HCT116 (cell line): ENCODE measurements around the gene BDKRB1. TPM values are rescaled to one million over a fixed set of nuclear protein-coding genes. Genes with fewer than 3 reads are reported as not detected.

Source experiments
- ATAC-seq: fragments of 200-7000 bp; cut with Tn5 transposase; 2 replicates; pipeline ENCODE4 v1.9.1; 2020; ENCODE audit warnings: mild to moderate bottlenecking, moderate library complexity
- BruUV-seq: library from RNA; stranded (reverse); fragments of 400-500 nt; replicated peaks from 2 replicates; lab custom pipeline; 2021; lab: Mats Ljungman, UMichigan
- CTCF ChIA-PET: fragments of 300-600 bp; sonication (Branson Sonifier 250); formaldehyde crosslinking; loops from one replicate; lab custom pipeline; 2021; ENCODE audit warnings: antibody characterized with exemption; lab: Charles Lee
- POLR2A ChIA-PET: fragments of 300-600, 350-600 bp; sonication (Branson Sonifier 250); formaldehyde crosslinking; loops from one replicate; lab custom pipeline; 2021; ENCODE audit warnings: antibody characterized with exemption; lab: Charles Lee
- RAD21 ChIA-PET, 2 experiments: fragments of 300-600 bp; sonication (Branson Sonifier 250); formaldehyde crosslinking; loops; one replicate each; lab custom pipeline; 2023; ENCODE audit warnings: low total read pairs in 2 of 2; ENCODE audit not compliant: uncharacterized antibody in 2 of 2, unreplicated experiment in 2 of 2, low non-redundant PET in 1 of 2; lab: Charles Lee
- DNase-seq: peaks from one replicate; pipeline ENCODE4 v3.0.0-alpha.2; 2010; ENCODE audit warnings: low read depth, low spot score
- H2AFZ ChIP-seq: fragments of 200-600 bp; shearing (Covaris generic), sonication (generic); 2 replicates; pipeline ENCODE4 v1.6.1; 2017; ENCODE audit warnings: low read depth, mixed run types, mixed read lengths, antibody characterized with exemption, low read length; ENCODE audit not compliant: poor library complexity, severe bottlenecking
- H3K27ac ChIP-seq: 2 replicates; pipeline ENCODE4 v1.5.1; 2012; ENCODE audit warnings: low read depth, low read length
- H3K27me3 ChIP-seq: fragments of 200-600 bp; sonication (generic); 2 replicates; pipeline ENCODE4 v1.6.1; 2016; ENCODE audit warnings: mixed run types, low read length, mixed read lengths; ENCODE audit not compliant: insufficient read depth
- H3K36me3 ChIP-seq, 2 experiments: fragments of 200-500 bp in 1 of 2; fragments of 200-600 bp in 1 of 2; sonication (Bioruptor generic) in 1 of 2; sonication (generic) in 1 of 2; 2 replicates each; pipeline versions ENCODE4 v1.5.1 to v1.6.1; 2014 to 2016; ENCODE audit warnings: low read length in 2 of 2, inconsistent platforms in 1 of 2, mixed read lengths in 1 of 2, mixed run types in 1 of 2; ENCODE audit not compliant: insufficient read depth in 2 of 2, control insufficient read depth in 1 of 2
- H3K4me1 ChIP-seq, 2 experiments: fragments of 200-600 bp in 1 of 2; sonication (generic) in 1 of 2; 2 replicates each; pipeline versions ENCODE4 v1.5.1 to v1.6.1; 2012 to 2017; ENCODE audit warnings: low read length in 2 of 2, inconsistent platforms in 1 of 2, mild to moderate bottlenecking in 1 of 2, mixed read lengths in 1 of 2, mixed run types in 1 of 2, moderate library complexity in 1 of 2; ENCODE audit not compliant: insufficient read depth in 2 of 2, control insufficient read depth in 1 of 2
- H3K4me2 ChIP-seq: fragments of 200-600 bp; sonication (generic); 2 replicates; pipeline ENCODE4 v1.6.1; 2017; ENCODE audit warnings: mixed run types, low read length, mixed read lengths
- H3K4me3 ChIP-seq, 2 experiments: fragments of 200-600 bp in 1 of 2; sonication (generic) in 1 of 2; replicated peaks in 1 of 2; 2 replicates each; pipeline ENCODE4 v1.5.1; 2011 to 2016; ENCODE audit warnings: low read length in 2 of 2, control low read depth in 1 of 2, low read depth in 1 of 2, mild to moderate bottlenecking in 1 of 2, mixed read lengths in 1 of 2, mixed run types in 1 of 2
- H3K79me2 ChIP-seq: fragments of 200-600 bp; sonication (generic); 2 replicates; pipeline ENCODE4 v1.6.1; 2017; ENCODE audit warnings: mild to moderate bottlenecking, mixed run types, low read length, moderate library complexity, mixed read lengths; ENCODE audit not compliant: insufficient read depth
- H3K9ac ChIP-seq: fragments of 200-600 bp; sonication (generic); 2 replicates; pipeline ENCODE4 v1.6.1; 2016; ENCODE audit warnings: low read length, mixed read lengths
- H3K9me2 ChIP-seq: fragments of 200-600 bp; sonication (generic), shearing (Covaris generic); 2 replicates; pipeline ENCODE4 v1.6.1; 2017; ENCODE audit warnings: mixed run types, mild to moderate bottlenecking, moderate library complexity; ENCODE audit not compliant: insufficient read depth
- H3K9me3 ChIP-seq, 2 experiments: fragments of 200-500 bp in 1 of 2; fragments of 200-600 bp in 1 of 2; sonication (Bioruptor generic) in 1 of 2; sonication (generic) in 1 of 2; 2 replicates each; pipeline ENCODE4 v1.6.1; 2014 to 2017; ENCODE audit warnings: low read length in 2 of 2, mixed read lengths in 2 of 2, inconsistent platforms in 1 of 2, low read depth in 1 of 2, mild to moderate bottlenecking in 1 of 2, mixed run types in 1 of 2, moderate library complexity in 1 of 2; ENCODE audit not compliant: control insufficient read depth in 1 of 2, insufficient read depth in 1 of 2
- H4K20me1 ChIP-seq: fragments of 200-600 bp; sonication (generic), shearing (Covaris generic); 2 replicates; pipeline ENCODE4 v1.6.1; 2017; ENCODE audit warnings: mixed run types, mild to moderate bottlenecking, moderate library complexity; ENCODE audit not compliant: insufficient read depth
- CEBPB ChIP-seq: IDR thresholded peaks from 2 replicates; pipeline ENCODE4 v1.6.1; 2012; ENCODE audit warnings: low read depth
- EGR1 ChIP-seq: IDR thresholded peaks from 2 replicates; pipeline ENCODE4 v1.6.1; 2012; ENCODE audit warnings: low read depth
- ELF1 ChIP-seq: IDR thresholded peaks from 2 replicates; pipeline ENCODE4 v1.6.1; 2012; ENCODE audit warnings: low read depth, borderline replicate concordance
- EZH2 ChIP-seq: fragments of 200-600 bp; sonication (generic); IDR thresholded peaks from 2 replicates; pipeline ENCODE4 v1.6.1; 2017; ENCODE audit warnings: antibody characterized with exemption, mixed run types
- EZH2phosphoT487 ChIP-seq: fragments of 200-600 bp; IDR thresholded peaks from 2 replicates; pipeline ENCODE4 v1.6.1; 2018; ENCODE audit warnings: antibody characterized with exemption, borderline replicate concordance
- FOSL1 ChIP-seq: IDR thresholded peaks from 2 replicates; pipeline ENCODE4 v1.6.1; 2012; ENCODE audit warnings: low read depth
- JUND ChIP-seq: IDR thresholded peaks from 2 replicates; pipeline ENCODE4 v1.6.1; 2012
- POLR2A ChIP-seq: IDR thresholded peaks from 2 replicates; pipeline ENCODE4 v1.7.0; 2011; ENCODE audit warnings: borderline replicate concordance; ENCODE audit not compliant: insufficient read depth, insufficient read length; ENCODE audit errors: extremely low read depth
- RAD21 ChIP-seq: IDR thresholded peaks from 2 replicates; pipeline ENCODE4 v1.6.1; 2012; ENCODE audit warnings: low read depth, mild to moderate bottlenecking
- REST ChIP-seq: IDR thresholded peaks from 2 replicates; pipeline ENCODE4 v1.6.1; 2012; ENCODE audit warnings: low read depth
- SIN3A ChIP-seq: IDR thresholded peaks from 2 replicates; pipeline ENCODE4 v1.6.1; 2012; ENCODE audit warnings: low read depth
- TCF7L2 ChIP-seq: IDR thresholded peaks from 2 replicates; pipeline ENCODE4 v1.7.0; 2011; ENCODE audit warnings: borderline replicate concordance, inconsistent platforms; ENCODE audit not compliant: insufficient read depth, insufficient read length; ENCODE audit errors: extremely low read depth
- ZFX ChIP-seq: fragments of 450-650 bp; IDR thresholded peaks from 2 replicates; pipeline ENCODE4 v1.6.1; 2017
- ZNF274 ChIP-seq: fragments of 200-500 bp; sonication (Bioruptor generic); IDR thresholded peaks from 2 replicates; pipeline ENCODE4 v1.6.1; 2014; ENCODE audit warnings: mild to moderate bottlenecking, low read depth, low read length, inconsistent platforms
- intact Hi-C: fragments of 100-400 bp; cut with micrococcal nuclease; formaldehyde crosslinking; loops from 2 replicates; pipeline ENCODE4 v1.10.0; 2022
- total RNA-seq: library from RNA; stranded (reverse); gene quantifications from one replicate; pipeline ENCODE4 v1.2.1, GENCODE V29; 2021; ENCODE audit not compliant: unreplicated experiment
- TF ChIP-seq, protein P1 (sequence below): IDR thresholded peaks from 2 replicates; pipeline ENCODE4 v1.6.1; 2012

BDKRB1 gene
- total RNA-seq, 1 experiment from 2014 or later, result not detected

- no peak for TF ChIP-seq REST
- TF ChIP-seq EZH2phosphoT487, result no peak
- no peak for TF ChIP-seq ELF1
- TF ChIP-seq, protein P1, sequence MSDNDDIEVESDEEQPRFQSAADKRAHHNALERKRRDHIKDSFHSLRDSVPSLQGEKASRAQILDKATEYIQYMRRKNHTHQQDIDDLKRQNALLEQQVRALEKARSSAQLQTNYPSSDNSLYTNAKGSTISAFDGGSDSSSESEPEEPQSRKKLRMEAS, result no peak
- no peak for TF ChIP-seq SIN3A
- no peak for TF ChIP-seq POLR2A
Measured at GRCh38 chr14:96208739-96209138, 47.3 kb upstream of the BDKRB1 start (continued).

GRCh38 chr14:96212140-96212539 lies 43.9 kb upstream of the BDKRB1 start:
- RAD21 ChIA-PET, result no interaction called here
- Histone ChIP-seq H3K36me3 (no peaks in the 10 kb centered on the region), H3K79me2 (no peaks in the 10 kb centered on the region)
- BruUV-seq, result no TSS peak
- TF ChIP-seq EZH2, result no peak
- TF ChIP-seq SIN3A, result no peak
- no peak for TF ChIP-seq EZH2phosphoT487
- TF ChIP-seq CEBPB, result no peak
- TF ChIP-seq FOSL1, result no peak
- TF ChIP-seq POLR2A, result no peak
- TF ChIP-seq ZNF274, result no peak
- TF ChIP-seq, protein P1, result no peak
- TF ChIP-seq RAD21, result no peak
- TF ChIP-seq TCF7L2, result no peak
- no peak for TF ChIP-seq EGR1
- no peak for TF ChIP-seq JUND
- no peak for TF ChIP-seq ZFX
- TF ChIP-seq, all 23 proteins: peak for 0
- Histone ChIP-seq H3K27me3 (no peaks in the 10 kb centered on the region), H3K9me3 (no peaks in the 10 kb centered on the region), H3K27ac (no peak overlapping the region), H3K9me2 (no peaks in the 10 kb centered on the region), H3K4me2 (no peak overlapping the region), H4K20me1 (no peaks in the 10 kb centered on the region), H3K9ac (no peak overlapping the region), H3K4me3 (no peak overlapping the region), H3K4me1 (no peaks in the 10 kb centered on the region; a peak in 1 of 4 replicates), H2AFZ (no peak overlapping the region)
- ChIA-PET POLR2A (no interaction called here), CTCF (no interaction called here)
- DNase-seq (no peak), ATAC-seq (no peak)
- intact Hi-C loops, result no loop called here
